Esophagus mucosa (tissue), 1 donor: Measurements from ENCODE around the gene CPM. TPM values are rescaled to one million over a fixed set of nuclear protein-coding genes. Genes with fewer than 3 reads are reported as not detected.

Experiments used
- ATAC-seq: fragments of 200-7000 bp; cut with Tn5 transposase; one replicate; pipeline ENCODE4 v1.9.1; 2020
- total RNA-seq: library from RNA; stranded (reverse); gene quantifications from one replicate; pipeline ENCODE4 v1.2.4, GENCODE V29; 2023
- donor health status: DM: yes; HTN: yes; CAD: no.

Gene CPM
- total RNA-seq, 1 donor from 2014 or later: 8.2 TPM

GRCh38 chr12:68876461-68876860, 56.5 kb downstream of the CPM start:
- ATAC-seq: no peak

- no peak for ATAC-seq
Observed at GRCh38 chr12:68873316-68873715, 59.7 kb downstream of the CPM start.

GRCh38 chr12:68871921-68872320, 61.0 kb downstream of the CPM start:
- no peak for ATAC-seq

GRCh38 chr12:68871396-68871795, 61.6 kb downstream of the CPM start:
- ATAC-seq: no peak

GRCh38 chr12:68870443-68870842, 62.5 kb downstream of the CPM start:
- no peak for ATAC-seq

GRCh38 chr12:68870011-68870410, 63.0 kb downstream of the CPM start:
- ATAC-seq: no peak

GRCh38 chr12:68868043-68868790, 64.8 kb downstream of the CPM start:
- ATAC-seq: no peak

- ATAC-seq: no peak
Observed at GRCh38 chr12:68867606-68868005, 65.4 kb downstream of the CPM start.

- ATAC-seq: no peak
Observed at GRCh38 chr12:68866950-68867349, 66.0 kb downstream of the CPM start.

- ATAC-seq: no peak
Observed at GRCh38 chr12:68865399-68866164, 67.4 kb downstream of the CPM start.

GRCh38 chr12:68864604-68865003, 68.4 kb downstream of the CPM start:
- no peak for ATAC-seq

GRCh38 chr12:68863886-68864454, 69.0 kb downstream of the CPM start:
- peak; percentile 88 for ATAC-seq

- ATAC-seq: no peak
Observed at GRCh38 chr12:68863109-68863770, 69.7 kb downstream of the CPM start.

- ATAC-seq: no peak
Observed at GRCh38 chr12:68861890-68862289, 71.1 kb downstream of the CPM start.

GRCh38 chr12:68856510-68856909, 76.5 kb downstream of the CPM start:
- ATAC-seq: no peak

GRCh38 chr12:68855771-68856170, 77.2 kb downstream of the CPM start:
- ATAC-seq: no peak

GRCh38 chr12:68855111-68855510, 77.9 kb downstream of the CPM start:
- ATAC-seq: no peak

- ATAC-seq: no peak
Observed at GRCh38 chr12:68854554-68854953, 78.4 kb downstream of the CPM start.

GRCh38 chr12:68854078-68854468, 78.9 kb downstream of the CPM start:
- no peak for ATAC-seq

- no peak for ATAC-seq
Observed at GRCh38 chr12:68853396-68854077, 79.4 kb downstream of the CPM start.

- ATAC-seq: no peak
Observed at GRCh38 chr12:68851592-68852306, 81.2 kb downstream of the CPM start.

- ATAC-seq: no peak
Observed at GRCh38 chr12:68850390-68850789, 82.6 kb downstream of the CPM start.
